MCF 10A (cell line): Measurements from ENCODE around the gene ZNF365. TPM values are rescaled to one million over a fixed set of nuclear protein-coding genes. Genes with fewer than 3 reads are reported as not detected.

Source experiments
- BruUV-seq: library from RNA; stranded (reverse); fragments of 400-500 nt; replicated peaks from 2 replicates; lab custom pipeline; 2021; lab: Mats Ljungman, UMichigan
- CTCF ChIA-PET: fragments of 300-600 bp; sonication (Branson Sonifier 250); formaldehyde crosslinking; extraction: SDS; loops from one replicate; lab custom pipeline; 2021; ENCODE audit warnings: antibody characterized with exemption, inconsistent platforms; lab: Yijun Ruan, JAX
- POLR2A ChIA-PET: fragments of 300-600, 350-650 bp; sonication (Branson Sonifier 250); formaldehyde crosslinking; extraction: SDS; loops from one replicate; lab custom pipeline; 2020; ENCODE audit warnings: antibody characterized with exemption, inconsistent platforms; lab: Yijun Ruan, JAX
- DNase-seq: peaks from one replicate; pipeline ENCODE4 v3.0.0-alpha.2; 2018; ENCODE audit not compliant: unreplicated experiment
- H3K27ac Mint-ChIP-seq: one replicate; pipeline ENCODE4 v1.8.0; 2022; ENCODE audit warnings: mild to moderate bottlenecking, low read depth, mixed read lengths; ENCODE audit not compliant: unreplicated experiment
- H3K27me3 Mint-ChIP-seq: one replicate; pipeline ENCODE4 v1.8.0; 2022; ENCODE audit warnings: mixed read lengths; ENCODE audit not compliant: insufficient read depth, unreplicated experiment
- H3K36me3 Mint-ChIP-seq: one replicate; pipeline ENCODE4 v1.8.0; 2022; ENCODE audit warnings: mild to moderate bottlenecking, moderate library complexity, mixed read lengths; ENCODE audit not compliant: insufficient read depth, unreplicated experiment
- H3K4me1 Mint-ChIP-seq: one replicate; pipeline ENCODE4 v1.8.0; 2022; ENCODE audit warnings: mixed read lengths; ENCODE audit not compliant: insufficient read depth, unreplicated experiment
- H3K4me3 Mint-ChIP-seq: one replicate; pipeline ENCODE4 v1.8.0; 2022; ENCODE audit warnings: mild to moderate bottlenecking, moderate library complexity, mixed read lengths; ENCODE audit not compliant: unreplicated experiment
- H3K9me3 Mint-ChIP-seq: one replicate; pipeline ENCODE4 v1.8.0; 2022; ENCODE audit warnings: mixed read lengths; ENCODE audit not compliant: unreplicated experiment
- CTCF ChIP-seq: fragments of 200-600 bp; IDR thresholded peaks from one replicate; pipeline ENCODE4 v1.8.0; 2022; ENCODE audit warnings: antibody characterized with exemption, mild to moderate bottlenecking; ENCODE audit not compliant: unreplicated experiment
- intact Hi-C: fragments of 100-400 bp; cut with micrococcal nuclease; formaldehyde crosslinking; loops from 2 replicates; pipeline ENCODE4 v1.14.1; 2022
- total RNA-seq: library from RNA; stranded (reverse); gene quantifications from 2 replicates; pipeline ENCODE4 v1.2.3, GENCODE V29; 2022

The ZNF365 gene
- total RNA-seq, 1 experiment from 2014 or later: 1.3 TPM

GRCh38 chr10:62424026-62424425 lies 49.9 kb downstream of the ZNF365 start:
- CTCF ChIA-PET: interaction anchor here (0.6 to 1.1 kb wide), 3 partner anchors 14 to 52 kb away, joined by 3 to 4 read pairs (median 4); no protein-coding TSS in a partner anchor
- H3K4me3 Mint-ChIP-seq: no peak overlapping the region
- H3K27me3 Mint-ChIP-seq: no peaks in the 10 kb centered on the region
- intact Hi-C loops: no loop called here
- peaks cover 21% of the 10 kb centered on the region for H3K4me1 Mint-ChIP-seq
- no peaks in the 10 kb centered on the region for H3K9me3 Mint-ChIP-seq
- peak; percentile 12 for TF ChIP-seq CTCF
- no peaks in the 10 kb centered on the region for H3K36me3 Mint-ChIP-seq
- H3K27ac Mint-ChIP-seq: no peak overlapping the region
- peak; percentile 18 for DNase-seq
- no TSS peak for BruUV-seq
- POLR2A ChIA-PET: no interaction called here

GRCh38 chr10:62426086-62426485 lies 51.9 kb downstream of the ZNF365 start:
- H3K4me1 Mint-ChIP-seq: peaks cover 21% of the 10 kb centered on the region
- no peaks in the 10 kb centered on the region for H3K9me3 Mint-ChIP-seq
- H3K27me3 Mint-ChIP-seq: no peaks in the 10 kb centered on the region
- peak; percentile 17 for DNase-seq
- H3K4me3 Mint-ChIP-seq: no peak overlapping the region
- CTCF ChIA-PET: interaction anchor here (0.7 to 1.5 kb wide), 4 partner anchors 12 to 213 kb away, joined by 3 to 7 read pairs (median 5); no protein-coding TSS in a partner anchor
- intact Hi-C loops: no loop called here
- H3K36me3 Mint-ChIP-seq: no peaks in the 10 kb centered on the region
- POLR2A ChIA-PET: interaction anchor here (1.5 kb wide), 1 partner anchor 12 kb away, joined by 4 read pairs; no protein-coding TSS in a partner anchor
- no TSS peak for BruUV-seq
- H3K27ac Mint-ChIP-seq: no peak overlapping the region
- TF ChIP-seq CTCF: no peak

- DNase-seq: no peak
- no peak overlapping the region for H3K4me3 Mint-ChIP-seq
- no TSS peak for BruUV-seq
- TF ChIP-seq CTCF: no peak
- H3K27me3 Mint-ChIP-seq: no peaks in the 10 kb centered on the region
- no peaks in the 10 kb centered on the region for H3K36me3 Mint-ChIP-seq
- POLR2A ChIA-PET: interaction anchor here (0.5 to 1.5 kb wide), 2 partner anchors 12 to 445 kb away, joined by 3 to 4 read pairs; no protein-coding TSS in a partner anchor
- no peak overlapping the region for H3K27ac Mint-ChIP-seq
- no peaks in the 10 kb centered on the region for H3K9me3 Mint-ChIP-seq
- peaks cover 21% of the 10 kb centered on the region for H3K4me1 Mint-ChIP-seq
- intact Hi-C loops: no loop called here
- CTCF ChIA-PET: interaction anchor here (0.7 to 1.5 kb wide), 5 partner anchors 11 to 213 kb away, joined by 3 to 8 read pairs (median 6); no protein-coding TSS in a partner anchor
Measured at GRCh38 chr10:62426600-62426999, 52.4 kb downstream of the ZNF365 start.

- DNase-seq: no peak
- no peaks in the 10 kb centered on the region for H3K36me3 Mint-ChIP-seq
- intact Hi-C loops: loop anchor here (5.0 to 10.0 kb wide), 3 partner anchors 49 to 1204 kb away; no protein-coding TSS in a partner anchor
- TF ChIP-seq CTCF: no peak
- H3K27ac Mint-ChIP-seq: no peak overlapping the region
- H3K4me3 Mint-ChIP-seq: no peak overlapping the region
- no peaks in the 10 kb centered on the region for H3K9me3 Mint-ChIP-seq
- BruUV-seq: no TSS peak
- H3K4me1 Mint-ChIP-seq: peaks cover 28% of the 10 kb centered on the region
- ChIA-PET POLR2A (interaction anchor here (0.7 kb wide), 1 partner anchor 353 kb away, joined by 3 read pairs; no protein-coding TSS in a partner anchor), CTCF (no interaction called here)
- no peaks in the 10 kb centered on the region for H3K27me3 Mint-ChIP-seq
Measured at GRCh38 chr10:62430881-62431280, 56.7 kb downstream of the ZNF365 start.
